Measurements from ENCODE around the gene INTS3.
"Not testable (repeated sequence)": the region's sequence is repeated elsewhere in the genome, so short reads cannot be mapped to it uniquely, and the experiment has no call there.

The INTS3 gene

GRCh38 chr1:153763365-153764225, 35.7 kb downstream of the INTS3 start:
- DNase-seq, result no peak

- no peak for DNase-seq
These were observed 36.5 kb downstream of the INTS3 start for GRCh38 chr1:153764310-153764709.

GRCh38 chr1:153766663-153767062, 38.8 kb downstream of the INTS3 start:
- DNase-seq, result not testable (repeated sequence)

- no peak for DNase-seq
These were observed 39.7 kb downstream of the INTS3 start for GRCh38 chr1:153767519-153767918.

- DNase-seq, result no peak
These were observed 40.7 kb downstream of the INTS3 start for GRCh38 chr1:153768316-153769181.

DNA sequence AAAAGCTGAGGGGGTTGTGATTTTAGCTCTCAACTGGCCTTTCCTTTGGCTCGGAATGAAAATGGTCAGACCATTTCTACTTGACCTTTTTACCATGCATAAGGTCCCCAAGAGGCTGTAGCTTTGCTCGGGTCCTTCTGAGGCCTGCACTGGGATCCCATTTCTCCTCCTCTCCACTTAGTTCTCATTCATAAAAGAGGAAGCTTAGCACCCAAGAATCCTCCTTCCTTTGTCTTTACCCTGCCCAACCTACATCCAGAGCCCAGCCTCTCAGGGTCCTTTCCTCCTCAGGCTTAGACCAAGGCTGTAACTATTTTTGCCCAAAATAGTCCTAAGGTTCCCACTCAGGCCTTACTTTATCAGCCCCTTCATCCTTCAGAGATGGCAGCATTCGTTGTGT, 41.4 kb downstream of the INTS3 start:
- peak; percentile 33 for DNase-seq

DNA sequence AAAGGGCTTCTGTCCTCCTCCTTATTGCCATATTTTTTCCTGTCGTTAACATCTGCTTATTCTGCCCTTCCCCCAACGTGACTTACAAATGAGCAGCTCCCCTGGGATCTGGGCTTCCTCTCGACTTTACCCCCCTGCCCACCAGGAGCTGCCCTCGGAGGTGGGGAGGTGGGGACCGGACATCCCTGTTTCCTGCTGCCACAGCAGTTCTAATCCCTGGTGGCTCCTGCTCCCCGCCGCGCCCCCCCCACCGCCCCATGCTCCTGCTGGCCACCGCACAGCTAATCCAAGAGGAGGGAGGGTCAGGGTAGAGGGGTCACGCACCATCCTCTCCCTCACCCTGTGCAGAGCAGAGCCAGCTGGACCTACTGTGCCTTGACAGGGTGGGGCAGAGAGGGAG, 42.9 kb downstream of the INTS3 start:
- no peak for DNase-seq

GRCh38 chr1:153771261-153771660, 43.4 kb downstream of the INTS3 start:
- no peak for DNase-seq

- DNase-seq, result no peak
These were observed 44.2 kb downstream of the INTS3 start for GRCh38 chr1:153771841-153772593.

DNA sequence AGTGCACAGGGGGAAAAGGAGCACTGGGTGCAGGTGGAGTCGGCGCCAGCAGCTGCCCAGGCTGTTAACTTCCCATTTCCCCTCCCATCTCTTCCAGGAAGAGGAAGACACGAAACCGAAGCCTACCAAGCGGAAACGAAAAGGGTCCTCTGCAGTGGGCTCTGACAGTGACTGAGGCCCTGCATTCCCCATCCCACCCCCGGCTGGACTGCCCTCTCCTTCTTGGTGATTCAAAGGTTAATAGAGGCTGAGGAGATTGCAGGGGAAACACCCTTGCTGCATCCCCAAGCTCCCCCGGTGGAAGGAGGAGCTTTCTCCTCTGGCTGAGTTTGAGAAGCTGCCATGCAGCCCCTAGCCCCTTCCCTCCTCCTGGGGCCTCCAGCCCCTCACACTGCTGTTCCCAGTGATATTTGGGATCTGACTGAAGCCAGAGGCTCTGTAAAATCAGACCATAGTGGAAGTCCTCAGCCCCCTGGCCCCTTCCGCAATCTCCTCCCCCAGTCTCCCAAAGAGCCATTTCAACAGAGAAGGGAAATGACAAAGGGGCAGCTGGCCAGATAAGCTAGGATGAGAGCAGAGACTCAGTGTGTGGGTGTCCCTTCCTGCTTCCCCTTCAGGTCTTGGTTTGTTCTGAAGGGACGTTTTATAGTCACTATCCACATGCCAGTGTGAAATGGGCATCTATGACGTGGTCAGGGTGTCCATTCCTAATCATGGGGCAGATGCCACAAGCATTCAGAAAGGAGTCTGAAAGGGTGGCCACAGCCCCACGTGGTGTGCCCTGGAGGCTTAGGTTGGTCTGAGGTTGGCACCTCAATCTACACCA, 45.5 kb downstream of the INTS3 start:
- DNase-seq, result peak; percentile 99

DNA sequence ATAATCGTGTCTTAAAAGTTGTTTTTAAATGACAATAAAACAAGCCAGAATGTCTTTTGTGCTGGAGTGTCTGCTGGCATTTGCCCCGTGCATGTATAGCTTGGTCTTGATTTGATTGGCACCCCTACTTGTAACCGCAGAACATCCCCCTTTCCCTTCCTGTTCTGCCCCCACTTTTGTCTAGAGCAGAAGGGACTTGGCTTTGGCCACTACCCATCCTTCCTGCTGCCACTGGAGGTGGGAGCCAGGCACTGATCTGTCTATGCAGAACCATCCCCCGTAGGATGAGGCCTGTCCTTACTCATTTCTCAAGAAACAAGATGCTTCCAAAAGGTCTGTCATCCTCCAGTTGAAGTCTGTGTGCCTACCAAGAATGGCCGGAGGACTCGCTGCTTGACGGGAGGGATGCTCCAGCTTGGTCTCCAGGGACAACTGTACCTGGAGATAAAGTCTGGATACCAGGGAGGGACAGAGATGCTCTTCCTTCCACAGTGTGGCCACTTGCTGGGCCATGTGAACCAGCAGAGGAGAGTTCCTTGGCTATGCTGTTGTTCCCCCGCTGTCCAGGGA, 46.3 kb downstream of the INTS3 start:
- peak; percentile 65 for DNase-seq

DNA sequence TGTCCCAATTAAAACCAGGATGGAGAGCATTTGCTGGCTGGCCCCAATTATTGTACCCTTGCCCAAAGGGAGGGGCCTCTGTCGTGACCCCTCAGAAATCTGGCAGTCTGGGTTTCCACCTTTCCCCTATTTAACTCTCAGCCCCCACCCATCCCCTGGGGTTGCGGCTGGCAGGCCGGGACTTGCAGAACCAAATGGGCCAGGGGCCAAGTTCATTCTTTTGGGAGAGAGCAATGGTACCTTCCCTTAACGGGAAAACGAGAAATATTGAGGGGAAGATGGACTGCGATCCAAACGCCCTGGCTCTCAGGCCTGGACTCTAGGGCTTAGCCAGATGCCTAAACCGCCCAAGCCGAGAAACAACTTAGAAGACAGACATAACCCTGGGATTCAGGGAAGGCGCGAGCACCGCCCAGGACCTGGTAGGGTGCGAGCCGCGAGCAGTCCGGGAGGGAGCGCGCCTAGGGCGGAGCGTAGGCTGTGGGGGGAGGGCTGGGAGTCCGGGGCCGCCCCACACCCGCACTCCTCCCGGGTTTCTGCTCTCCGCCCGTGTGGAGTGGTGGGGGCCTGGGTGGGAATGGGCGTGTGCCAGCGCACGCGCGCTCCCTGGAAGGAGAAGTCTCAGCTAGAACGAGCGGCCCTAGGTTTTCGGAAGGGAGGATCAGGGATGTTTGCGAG, 47.1 kb downstream of the INTS3 start, which contains the start of gene SLC27A3:
Gene SLC27A3 (plus strand): TSS at position 628 of the 678 bp plus-strand sequence. CDS start 91 bp downstream, outside the sequence.
- peak; percentile 74 for DNase-seq

DNA sequence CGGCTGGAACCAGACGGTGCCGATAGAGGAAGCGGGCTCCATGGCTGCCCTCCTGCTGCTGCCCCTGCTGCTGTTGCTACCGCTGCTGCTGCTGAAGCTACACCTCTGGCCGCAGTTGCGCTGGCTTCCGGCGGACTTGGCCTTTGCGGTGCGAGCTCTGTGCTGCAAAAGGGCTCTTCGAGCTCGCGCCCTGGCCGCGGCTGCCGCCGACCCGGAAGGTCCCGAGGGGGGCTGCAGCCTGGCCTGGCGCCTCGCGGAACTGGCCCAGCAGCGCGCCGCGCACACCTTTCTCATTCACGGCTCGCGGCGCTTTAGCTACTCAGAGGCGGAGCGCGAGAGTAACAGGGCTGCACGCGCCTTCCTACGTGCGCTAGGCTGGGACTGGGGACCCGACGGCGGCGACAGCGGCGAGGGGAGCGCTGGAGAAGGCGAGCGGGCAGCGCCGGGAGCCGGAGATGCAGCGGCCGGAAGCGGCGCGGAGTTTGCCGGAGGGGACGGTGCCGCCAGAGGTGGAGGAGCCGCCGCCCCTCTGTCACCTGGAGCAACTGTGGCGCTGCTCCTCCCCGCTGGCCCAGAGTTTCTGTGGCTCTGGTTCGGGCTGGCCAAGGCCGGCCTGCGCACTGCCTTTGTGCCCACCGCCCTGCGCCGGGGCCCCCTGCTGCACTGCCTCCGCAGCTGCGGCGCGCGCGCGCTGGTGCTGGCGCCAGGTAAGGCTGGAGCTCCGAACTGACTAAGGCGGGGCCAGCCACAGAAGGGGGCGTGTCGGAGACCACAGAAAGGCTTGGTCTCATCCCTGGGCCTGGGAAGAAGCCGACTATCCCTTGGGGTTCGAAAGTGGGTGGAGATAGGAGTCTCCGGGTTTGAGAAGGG, 47.8 kb downstream of the INTS3 start:
- DNase-seq, result peak; percentile 62

DNA sequence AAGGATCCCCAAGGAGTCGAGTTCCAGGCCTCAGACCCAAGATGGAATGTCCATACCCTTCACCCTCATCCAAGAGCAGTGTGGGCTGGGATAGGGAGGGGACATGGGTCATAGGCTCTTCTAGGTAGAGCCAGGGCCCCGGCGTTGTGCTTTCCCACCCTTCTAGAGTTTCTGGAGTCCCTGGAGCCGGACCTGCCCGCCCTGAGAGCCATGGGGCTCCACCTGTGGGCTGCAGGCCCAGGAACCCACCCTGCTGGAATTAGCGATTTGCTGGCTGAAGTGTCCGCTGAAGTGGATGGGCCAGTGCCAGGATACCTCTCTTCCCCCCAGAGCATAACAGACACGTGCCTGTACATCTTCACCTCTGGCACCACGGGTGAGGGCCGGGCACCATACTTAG, 48.5 kb downstream of the INTS3 start:
- DNase-seq, result no peak

GRCh38 chr1:153776845-153777370, 49.1 kb downstream of the INTS3 start:
- no peak for DNase-seq

DNA sequence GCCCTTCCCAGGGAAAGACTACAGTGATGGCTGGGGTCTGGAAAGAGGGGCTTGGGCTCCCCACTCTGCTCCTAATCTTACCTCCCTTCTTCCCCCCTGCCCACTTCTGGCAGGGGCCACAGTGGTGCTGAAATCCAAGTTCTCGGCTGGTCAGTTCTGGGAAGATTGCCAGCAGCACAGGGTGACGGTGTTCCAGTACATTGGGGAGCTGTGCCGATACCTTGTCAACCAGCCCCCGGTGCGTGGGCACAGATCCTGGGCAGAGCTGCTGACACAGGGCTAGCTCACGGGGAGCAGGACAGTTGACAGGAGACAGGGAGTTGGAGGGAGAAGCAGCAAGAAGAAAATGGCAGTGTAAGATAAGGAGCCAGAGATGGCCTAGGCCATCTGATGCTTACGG, 49.8 kb downstream of the INTS3 start:
- no peak for DNase-seq

DNA sequence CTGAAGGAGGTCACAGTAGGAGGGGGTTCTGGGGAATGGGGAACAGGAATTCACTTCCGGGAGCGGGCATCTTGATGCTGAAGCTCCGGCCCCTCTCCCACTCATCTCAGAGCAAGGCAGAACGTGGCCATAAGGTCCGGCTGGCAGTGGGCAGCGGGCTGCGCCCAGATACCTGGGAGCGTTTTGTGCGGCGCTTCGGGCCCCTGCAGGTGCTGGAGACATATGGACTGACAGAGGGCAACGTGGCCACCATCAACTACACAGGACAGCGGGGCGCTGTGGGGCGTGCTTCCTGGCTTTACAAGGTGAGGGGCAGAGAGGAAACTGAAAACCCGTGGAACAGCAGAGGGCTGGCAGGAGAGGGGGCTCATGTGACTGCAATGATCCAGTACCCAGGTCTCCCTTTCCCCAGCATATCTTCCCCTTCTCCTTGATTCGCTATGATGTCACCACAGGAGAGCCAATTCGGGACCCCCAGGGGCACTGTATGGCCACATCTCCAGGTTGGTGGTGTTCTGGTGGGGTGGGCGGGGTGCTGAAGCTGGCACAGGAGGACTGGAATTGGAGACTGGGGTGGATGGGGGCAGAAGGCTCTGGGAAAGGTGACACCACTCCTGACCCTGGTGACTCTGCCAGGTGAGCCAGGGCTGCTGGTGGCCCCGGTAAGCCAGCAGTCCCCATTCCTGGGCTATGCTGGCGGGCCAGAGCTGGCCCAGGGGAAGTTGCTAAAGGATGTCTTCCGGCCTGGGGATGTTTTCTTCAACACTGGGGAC, 50.4 kb downstream of the INTS3 start:
- no peak for DNase-seq

DNA sequence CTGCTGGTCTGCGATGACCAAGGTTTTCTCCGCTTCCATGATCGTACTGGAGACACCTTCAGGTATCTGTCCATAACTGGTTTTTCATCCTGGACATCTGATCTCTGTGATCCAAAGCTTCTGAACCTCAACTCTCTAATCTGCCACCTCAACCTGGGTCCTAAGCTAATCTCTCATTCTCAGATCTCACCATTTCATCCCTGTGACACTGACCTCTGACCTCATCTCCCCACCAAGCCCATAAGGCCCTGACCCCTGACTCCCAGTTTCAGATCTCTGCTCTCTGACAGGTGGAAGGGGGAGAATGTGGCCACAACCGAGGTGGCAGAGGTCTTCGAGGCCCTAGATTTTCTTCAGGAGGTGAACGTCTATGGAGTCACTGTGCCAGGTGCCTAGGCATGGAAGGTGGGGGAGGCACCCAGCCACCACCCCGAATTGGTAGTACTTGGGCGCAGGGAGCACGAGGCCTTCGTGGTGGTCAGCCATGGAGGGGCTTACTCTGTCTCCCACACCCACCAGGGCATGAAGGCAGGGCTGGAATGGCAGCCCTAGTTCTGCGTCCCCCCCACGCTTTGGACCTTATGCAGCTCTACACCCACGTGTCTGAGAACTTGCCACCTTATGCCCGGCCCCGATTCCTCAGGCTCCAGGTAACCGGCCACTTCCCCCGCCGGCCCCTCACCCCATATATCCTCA, 51.1 kb downstream of the INTS3 start:
- no peak for DNase-seq
